Esophagus mucosa (tissue), 1 donor: ENCODE data around the gene OR4F17. TPM values are rescaled to one million over a fixed set of nuclear protein-coding genes. Genes with fewer than 3 reads are reported as not detected.
"Not testable (repeated sequence)": the region's sequence is repeated elsewhere in the genome, so short reads cannot be mapped to it uniquely, and the experiment has no call there.

Experiments used
- ATAC-seq: fragments of 200-7000 bp; cut with Tn5 transposase; one replicate; pipeline ENCODE4 v1.9.1; 2020
- total RNA-seq: library from RNA; stranded (reverse); gene quantifications from one replicate; pipeline ENCODE4 v1.2.4, GENCODE V29; 2023
- donor health status: DM: yes; HTN: yes; CAD: no.

The OR4F17 gene
- not detected for total RNA-seq

- not testable (repeated sequence) for ATAC-seq
These were observed at the start of gene OR4F17 for GRCh38 chr19:106804-107203. OR4F17 (plus strand) TSS chr19:107104; CDS start chr19:110679, 3,575 bp downstream.

GRCh38 chr19:70793-71192 lies 36.1 kb upstream of the OR4F17 start:
- ATAC-seq, result not testable (repeated sequence)

GRCh38 chr19:82864-83263 lies 24.0 kb upstream of the OR4F17 start:
- ATAC-seq, result not testable (repeated sequence)

GRCh38 chr19:83626-84025 lies 23.3 kb upstream of the OR4F17 start:
- peak; percentile 55 for ATAC-seq

GRCh38 chr19:90678-91077 lies 16.2 kb upstream of the OR4F17 start:
- not testable (repeated sequence) for ATAC-seq

GRCh38 chr19:94794-95193 lies 12.1 kb upstream of the OR4F17 start:
- not testable (repeated sequence) for ATAC-seq

- ATAC-seq, result peak; percentile 83
These were observed 9.3 kb upstream of the OR4F17 start for GRCh38 chr19:97647-98046.

- not testable (repeated sequence) for ATAC-seq
These were observed 13.7 kb downstream of the OR4F17 start for GRCh38 chr19:120443-121140.

Other genes with a start within 250 kb of the OR4F17 start
- gene PLPP2, start 184.3 kb downstream of the OR4F17 start, total RNA-seq, result 12.3 TPM
- 14.8 TPM for gene MIER2, start 237.7 kb downstream of the OR4F17 start, total RNA-seq